Thyroid gland (tissue), 4 donors: Measurements from ENCODE around the gene OSBPL1A.

Source experiments
- POLR2A ChIP-seq, 2 donors: fragments of 450-650 bp; IDR thresholded peaks; one replicate each; pipeline ENCODE4 v1.6.1; 2017; ENCODE audit warnings: antibody characterized with exemption in 2 of 2, mild to moderate bottlenecking in 2 of 2, moderate library complexity in 1 of 2
- TF ChIP-seq, protein P1 (sequence below), 6 experiments: fragments of 200-600 bp in 3 of 6; fragments of 450-650 bp in 3 of 6; sonication (generic) in 3 of 6; IDR thresholded peaks; one replicate each; pipeline ENCODE4 v1.5.1; 2016 to 2019; ENCODE audit warnings: antibody characterized with exemption in 6 of 6, mild to moderate bottlenecking in 2 of 6, inconsistent platforms in 1 of 6, moderate library complexity in 1 of 6

DNA sequence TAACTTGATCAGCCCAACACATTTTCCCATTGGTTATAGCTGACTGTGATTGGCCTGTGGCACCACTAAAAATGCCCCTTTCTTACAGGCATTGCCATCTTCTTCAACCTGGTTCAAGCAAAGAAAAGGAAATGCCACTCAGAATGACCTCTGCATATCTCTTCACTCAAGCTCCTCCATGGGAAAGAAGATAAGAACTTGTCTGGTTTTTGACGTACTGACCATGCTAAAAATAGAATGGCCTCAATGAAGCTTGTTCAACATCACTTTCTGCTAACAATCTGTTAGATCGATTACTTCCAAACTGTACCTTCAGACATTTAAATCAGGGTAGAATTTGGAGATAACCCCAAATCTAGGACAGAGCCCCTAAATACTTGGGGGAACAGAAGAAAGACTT lies 149.3 kb downstream of the OSBPL1A start:
- TF ChIP-seq, protein P1, sequence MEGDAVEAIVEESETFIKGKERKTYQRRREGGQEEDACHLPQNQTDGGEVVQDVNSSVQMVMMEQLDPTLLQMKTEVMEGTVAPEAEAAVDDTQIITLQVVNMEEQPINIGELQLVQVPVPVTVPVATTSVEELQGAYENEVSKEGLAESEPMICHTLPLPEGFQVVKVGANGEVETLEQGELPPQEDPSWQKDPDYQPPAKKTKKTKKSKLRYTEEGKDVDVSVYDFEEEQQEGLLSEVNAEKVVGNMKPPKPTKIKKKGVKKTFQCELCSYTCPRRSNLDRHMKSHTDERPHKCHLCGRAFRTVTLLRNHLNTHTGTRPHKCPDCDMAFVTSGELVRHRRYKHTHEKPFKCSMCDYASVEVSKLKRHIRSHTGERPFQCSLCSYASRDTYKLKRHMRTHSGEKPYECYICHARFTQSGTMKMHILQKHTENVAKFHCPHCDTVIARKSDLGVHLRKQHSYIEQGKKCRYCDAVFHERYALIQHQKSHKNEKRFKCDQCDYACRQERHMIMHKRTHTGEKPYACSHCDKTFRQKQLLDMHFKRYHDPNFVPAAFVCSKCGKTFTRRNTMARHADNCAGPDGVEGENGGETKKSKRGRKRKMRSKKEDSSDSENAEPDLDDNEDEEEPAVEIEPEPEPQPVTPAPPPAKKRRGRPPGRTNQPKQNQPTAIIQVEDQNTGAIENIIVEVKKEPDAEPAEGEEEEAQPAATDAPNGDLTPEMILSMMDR (IDR thresholded peaks at IDR 0.05) = no peak
- no peak for TF ChIP-seq POLR2A (IDR thresholded peaks at IDR 0.05)
